SU-DHL-6 (cell line): ENCODE data around the gene MYH6.

Source experiments
- H2AFZ ChIP-seq: fragments of 200-600 bp; sonication (generic); 2 replicates; pipeline ENCODE4 v1.6.1; 2014; ENCODE audit warnings: low read depth, mild to moderate bottlenecking, moderate library complexity, mixed read lengths, antibody characterized with exemption, low read length; ENCODE audit not compliant: severe bottlenecking
- H3F3A ChIP-seq: fragments of 200-600 bp; shearing (Covaris generic); 2 replicates; pipeline ENCODE4 v1.6.0; 2016; ENCODE audit warnings: antibody characterized with exemption, mild to moderate bottlenecking; ENCODE audit not compliant: insufficient read depth
- H3K27ac ChIP-seq: fragments of 200-600 bp; sonication (generic); 2 replicates; pipeline ENCODE4 v1.5.1; 2016; ENCODE audit warnings: low read depth, mild to moderate bottlenecking, low read length, moderate library complexity, mixed read lengths
- H3K27me3 ChIP-seq: fragments of 200-600 bp; sonication (generic), shearing (Covaris generic); 2 replicates; pipeline ENCODE4 v1.6.0; 2014; ENCODE audit warnings: mild to moderate bottlenecking, low read length
- H3K36me3 ChIP-seq: fragments of 200-600 bp; sonication (generic); 2 replicates; pipeline ENCODE4 v1.6.1; 2014; ENCODE audit warnings: mild to moderate bottlenecking, low read length, mixed read lengths
- H3K4me2 ChIP-seq: fragments of 300-600, 200-600 bp; shearing (Covaris generic), sonication (generic); 2 replicates; pipeline ENCODE4 v1.6.0; 2014; ENCODE audit warnings: low read length, low read depth, mild to moderate bottlenecking; ENCODE audit not compliant: poor library complexity, severe bottlenecking
- H3K4me3 ChIP-seq: fragments of 200-600 bp; sonication (generic); 2 replicates; pipeline ENCODE4 v1.5.1; 2014; ENCODE audit warnings: antibody characterized with exemption, low read length, mild to moderate bottlenecking, mixed read lengths; ENCODE audit not compliant: insufficient read depth, poor library complexity, severe bottlenecking
- H3K79me2 ChIP-seq: fragments of 200-600 bp; sonication (generic); 2 replicates; pipeline ENCODE4 v1.6.1; 2014; ENCODE audit warnings: mild to moderate bottlenecking, low read length, moderate library complexity; ENCODE audit not compliant: insufficient read depth
- H3K9ac ChIP-seq: fragments of 200-600 bp; sonication (generic); 2 replicates; pipeline ENCODE4 v1.7.0; 2014; ENCODE audit warnings: mild to moderate bottlenecking, low read length
- H3K9me2 ChIP-seq: fragments of 200-600 bp; sonication (generic); replicated peaks from 2 replicates; pipeline ENCODE4 v1.6.1; 2014; ENCODE audit warnings: low read length; ENCODE audit not compliant: insufficient read depth
- H3K9me3 ChIP-seq: fragments of 200-600 bp; sonication (generic); 2 replicates; pipeline ENCODE4 v1.6.1; 2014; ENCODE audit warnings: low read length, mixed read lengths; ENCODE audit not compliant: insufficient read depth
- H4K20me1 ChIP-seq: fragments of 200-600 bp; sonication (generic); 2 replicates; pipeline ENCODE4 v1.6.1; 2014; ENCODE audit warnings: low read depth, mild to moderate bottlenecking, antibody characterized with exemption, low read length, moderate library complexity, mixed read lengths
- EZH2phosphoT487 ChIP-seq: fragments of 200-600 bp; sonication (generic), shearing (Covaris generic); conservative IDR thresholded peaks from 2 replicates; pipeline ENCODE4 v1.6.1; 2018; ENCODE audit warnings: mild to moderate bottlenecking, antibody characterized with exemption, low read length, moderate library complexity, mixed read lengths
- TF ChIP-seq, protein P1 (sequence below): fragments of 200-600 bp; sonication (generic); IDR thresholded peaks from one replicate; pipeline ENCODE4 v1.5.1; 2017; ENCODE audit warnings: antibody characterized with exemption, mild to moderate bottlenecking, low read length, moderate library complexity; ENCODE audit not compliant: insufficient read depth, poor library complexity, severe bottlenecking

The MYH6 gene

DNA sequence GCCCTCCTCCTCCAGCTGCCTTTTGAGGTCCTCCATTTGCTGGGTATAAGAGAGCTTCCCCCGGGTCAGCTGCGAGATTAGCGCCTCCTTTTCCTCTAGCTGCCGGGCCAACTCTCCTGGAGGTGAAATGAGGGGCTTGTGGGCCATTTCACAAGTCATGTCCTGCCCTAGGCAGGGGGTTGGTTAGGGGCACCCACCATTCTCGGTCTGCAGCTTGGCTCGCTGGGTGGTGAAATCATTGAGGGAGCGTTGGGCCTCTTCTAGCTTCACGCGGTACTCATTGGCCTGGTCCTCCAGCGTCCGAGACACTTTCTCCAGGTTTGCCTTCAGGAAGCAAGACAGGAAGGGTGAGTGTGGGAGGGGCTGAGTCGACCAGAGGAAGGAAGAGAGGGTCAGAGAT lies 18.7 kb downstream of the MYH6 start:
- no peaks in the 10 kb centered on the region for H3K79me2 ChIP-seq
- H3F3A ChIP-seq, result no peaks in the 10 kb centered on the region
- TF ChIP-seq EZH2phosphoT487, result no peak
- TF ChIP-seq, protein P1, sequence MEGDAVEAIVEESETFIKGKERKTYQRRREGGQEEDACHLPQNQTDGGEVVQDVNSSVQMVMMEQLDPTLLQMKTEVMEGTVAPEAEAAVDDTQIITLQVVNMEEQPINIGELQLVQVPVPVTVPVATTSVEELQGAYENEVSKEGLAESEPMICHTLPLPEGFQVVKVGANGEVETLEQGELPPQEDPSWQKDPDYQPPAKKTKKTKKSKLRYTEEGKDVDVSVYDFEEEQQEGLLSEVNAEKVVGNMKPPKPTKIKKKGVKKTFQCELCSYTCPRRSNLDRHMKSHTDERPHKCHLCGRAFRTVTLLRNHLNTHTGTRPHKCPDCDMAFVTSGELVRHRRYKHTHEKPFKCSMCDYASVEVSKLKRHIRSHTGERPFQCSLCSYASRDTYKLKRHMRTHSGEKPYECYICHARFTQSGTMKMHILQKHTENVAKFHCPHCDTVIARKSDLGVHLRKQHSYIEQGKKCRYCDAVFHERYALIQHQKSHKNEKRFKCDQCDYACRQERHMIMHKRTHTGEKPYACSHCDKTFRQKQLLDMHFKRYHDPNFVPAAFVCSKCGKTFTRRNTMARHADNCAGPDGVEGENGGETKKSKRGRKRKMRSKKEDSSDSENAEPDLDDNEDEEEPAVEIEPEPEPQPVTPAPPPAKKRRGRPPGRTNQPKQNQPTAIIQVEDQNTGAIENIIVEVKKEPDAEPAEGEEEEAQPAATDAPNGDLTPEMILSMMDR, result no peak
- no peaks in the 10 kb centered on the region for H3K36me3 ChIP-seq
- H3K9ac ChIP-seq, result no peak overlapping the region
- no peak overlapping the region for H2AFZ ChIP-seq
- H3K27ac ChIP-seq, result no peak overlapping the region
- no peak overlapping the region for H3K4me3 ChIP-seq
- H3K9me3 ChIP-seq, result no peaks in the 10 kb centered on the region
- H3K9me2 ChIP-seq, result no peaks in the 10 kb centered on the region
- H3K4me2 ChIP-seq, result no peak overlapping the region
- no peaks in the 10 kb centered on the region for H3K27me3 ChIP-seq
- H4K20me1 ChIP-seq, result no peaks in the 10 kb centered on the region

DNA sequence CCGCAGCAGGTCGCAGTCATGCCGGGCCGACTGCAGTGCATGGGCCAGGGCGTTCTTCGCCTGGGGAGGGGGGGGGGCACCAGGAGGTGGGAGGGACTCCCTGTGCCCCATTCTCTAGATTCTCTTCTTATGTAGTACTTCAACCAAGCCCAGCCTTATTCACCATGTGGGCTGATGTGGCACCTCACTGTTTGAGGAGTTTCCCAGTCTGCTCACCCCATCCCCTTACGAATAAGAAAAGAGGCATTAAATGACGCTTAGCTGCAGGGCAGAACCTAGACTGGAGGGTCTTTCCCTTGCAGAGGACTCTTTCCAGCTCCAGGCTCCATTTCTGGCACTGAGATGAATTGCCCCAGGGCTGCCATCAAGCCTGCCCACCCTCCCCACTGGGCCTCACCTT lies 19.1 kb downstream of the MYH6 start:
- TF ChIP-seq EZH2phosphoT487, result no peak
- TF ChIP-seq, protein P1, result no peak
- H3K4me2 ChIP-seq, result no peak overlapping the region
- no peaks in the 10 kb centered on the region for H3K9me3 ChIP-seq
- no peaks in the 10 kb centered on the region for H3K27me3 ChIP-seq
- no peaks in the 10 kb centered on the region for H3K9me2 ChIP-seq
- H3K9ac ChIP-seq, result no peak overlapping the region
- no peak overlapping the region for H3K27ac ChIP-seq
- no peaks in the 10 kb centered on the region for H3F3A ChIP-seq
- H3K36me3 ChIP-seq, result no peaks in the 10 kb centered on the region
- H3K4me3 ChIP-seq, result no peak overlapping the region
- no peaks in the 10 kb centered on the region for H3K79me2 ChIP-seq
- no peaks in the 10 kb centered on the region for H4K20me1 ChIP-seq
- no peak overlapping the region for H2AFZ ChIP-seq

DNA sequence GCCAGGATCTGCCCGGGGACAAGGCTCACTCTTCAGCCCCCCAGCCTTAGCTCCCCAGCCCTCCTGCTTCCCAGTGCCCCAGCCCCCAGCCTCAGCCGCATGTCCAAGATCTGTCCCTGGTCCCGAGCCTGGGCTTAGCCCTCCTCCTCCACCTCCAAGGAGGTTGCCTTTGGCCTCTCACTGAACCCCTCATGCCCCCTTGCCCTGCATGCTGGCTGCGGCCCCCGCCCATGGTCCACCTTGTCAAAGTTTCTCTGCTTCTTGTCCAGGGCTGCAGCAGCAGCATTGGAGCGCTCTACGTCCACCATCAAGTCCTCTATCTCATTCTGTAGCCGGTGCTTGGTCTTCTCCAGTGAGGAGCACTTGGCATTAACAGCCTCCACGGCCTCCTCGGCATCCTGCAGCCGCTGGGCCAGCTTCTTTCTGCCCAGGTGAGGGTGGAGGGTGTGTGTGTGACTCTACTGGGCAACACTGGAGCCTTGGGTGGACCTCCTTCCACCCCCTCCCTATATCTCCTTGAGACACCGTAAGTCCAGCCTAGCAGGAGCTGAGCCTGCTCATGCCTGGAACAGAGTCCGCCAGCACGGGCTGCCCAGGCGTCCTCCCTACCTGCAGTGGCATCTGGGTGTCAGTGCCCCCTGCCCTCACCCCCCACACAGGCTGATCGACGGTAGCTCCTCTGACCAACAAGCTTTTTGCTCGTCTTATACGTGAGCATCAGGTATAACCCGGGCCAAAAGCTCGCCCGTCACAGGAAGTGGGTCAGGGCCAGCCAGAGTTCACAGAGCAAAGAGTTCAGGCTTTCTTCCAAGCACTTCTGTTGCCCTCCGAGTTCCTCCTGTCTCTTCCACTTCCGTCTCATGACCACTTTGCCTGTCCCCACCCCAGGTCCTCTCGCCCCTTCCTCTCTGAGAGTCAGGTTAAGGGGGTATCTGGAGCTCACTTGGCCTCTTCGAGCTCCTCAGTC lies 19.9 kb downstream of the MYH6 start:
- H2AFZ ChIP-seq, result no peak overlapping the region
- TF ChIP-seq EZH2phosphoT487, result no peak
- TF ChIP-seq, protein P1, result no peak
- no peaks in the 10 kb centered on the region for H3K79me2 ChIP-seq
- no peak overlapping the region for H3K4me2 ChIP-seq
- no peak overlapping the region for H3K9ac ChIP-seq
- no peaks in the 10 kb centered on the region for H4K20me1 ChIP-seq
- no peaks in the 10 kb centered on the region for H3K36me3 ChIP-seq
- no peaks in the 10 kb centered on the region for H3K9me2 ChIP-seq
- H3K27me3 ChIP-seq, result no peaks in the 10 kb centered on the region
- H3F3A ChIP-seq, result no peaks in the 10 kb centered on the region
- H3K27ac ChIP-seq, result no peak overlapping the region
- H3K9me3 ChIP-seq, result no peaks in the 10 kb centered on the region
- no peak overlapping the region for H3K4me3 ChIP-seq
